IPS-NIHi11 (cell line): ENCODE measurements around the gene DPY19L3.
"Not testable (repeated sequence)": the region's sequence is repeated elsewhere in the genome, so short reads cannot be mapped to it uniquely, and the experiment has no call there.

Source experiments
- DNase-seq: peaks from one replicate; pipeline ENCODE4 v3.0.0; 2012; ENCODE audit warnings: mixed read lengths, low spot score

The DPY19L3 gene, protein sequence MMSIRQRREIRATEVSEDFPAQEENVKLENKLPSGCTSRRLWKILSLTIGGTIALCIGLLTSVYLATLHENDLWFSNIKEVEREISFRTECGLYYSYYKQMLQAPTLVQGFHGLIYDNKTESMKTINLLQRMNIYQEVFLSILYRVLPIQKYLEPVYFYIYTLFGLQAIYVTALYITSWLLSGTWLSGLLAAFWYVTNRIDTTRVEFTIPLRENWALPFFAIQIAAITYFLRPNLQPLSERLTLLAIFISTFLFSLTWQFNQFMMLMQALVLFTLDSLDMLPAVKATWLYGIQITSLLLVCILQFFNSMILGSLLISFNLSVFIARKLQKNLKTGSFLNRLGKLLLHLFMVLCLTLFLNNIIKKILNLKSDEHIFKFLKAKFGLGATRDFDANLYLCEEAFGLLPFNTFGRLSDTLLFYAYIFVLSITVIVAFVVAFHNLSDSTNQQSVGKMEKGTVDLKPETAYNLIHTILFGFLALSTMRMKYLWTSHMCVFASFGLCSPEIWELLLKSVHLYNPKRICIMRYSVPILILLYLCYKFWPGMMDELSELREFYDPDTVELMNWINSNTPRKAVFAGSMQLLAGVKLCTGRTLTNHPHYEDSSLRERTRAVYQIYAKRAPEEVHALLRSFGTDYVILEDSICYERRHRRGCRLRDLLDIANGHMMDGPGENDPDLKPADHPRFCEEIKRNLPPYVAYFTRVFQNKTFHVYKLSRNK

DNA sequence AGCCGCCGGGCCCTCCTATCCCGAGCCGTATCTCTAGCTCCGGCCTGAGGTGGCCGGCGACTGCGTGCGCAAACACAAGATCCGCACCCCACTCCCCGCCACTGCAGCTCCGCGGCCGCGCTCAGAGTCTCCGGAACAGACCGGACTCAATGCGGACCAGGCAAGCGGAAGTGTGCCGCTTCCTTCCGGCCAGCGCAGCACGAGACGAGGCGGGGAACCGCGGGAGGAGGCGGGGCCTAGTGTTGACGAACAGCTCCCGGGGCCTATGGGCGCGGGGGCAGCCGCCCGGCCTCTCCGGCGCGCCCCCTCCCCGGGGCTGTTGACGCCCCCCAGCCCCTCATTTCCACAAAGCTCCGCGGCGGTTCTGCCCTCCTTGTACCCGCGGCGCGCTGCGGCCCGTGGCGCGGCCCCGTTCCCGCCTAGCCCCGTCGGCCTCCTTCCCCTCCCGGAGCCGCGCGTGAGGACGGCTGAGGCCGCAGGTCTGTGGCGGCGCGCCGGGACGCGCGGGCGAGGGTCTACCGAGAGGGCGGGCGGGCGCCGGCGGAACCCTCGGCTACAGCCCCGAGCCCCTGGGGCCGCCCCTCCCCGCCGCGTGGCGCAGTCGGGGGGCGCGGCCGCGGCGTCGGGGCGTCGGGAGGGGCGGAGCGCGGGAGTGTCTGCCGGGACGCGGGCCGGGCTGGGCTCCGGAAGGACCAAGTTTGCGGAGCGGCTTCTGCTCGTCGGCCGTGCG, at the start of gene DPY19L3:
TSS of gene DPY19L3 (plus strand) at position 340 of the 730 bp plus-strand sequence. CDS start 2,484 bp downstream, outside the sequence.
- DNase-seq: peak; percentile 98

DNA sequence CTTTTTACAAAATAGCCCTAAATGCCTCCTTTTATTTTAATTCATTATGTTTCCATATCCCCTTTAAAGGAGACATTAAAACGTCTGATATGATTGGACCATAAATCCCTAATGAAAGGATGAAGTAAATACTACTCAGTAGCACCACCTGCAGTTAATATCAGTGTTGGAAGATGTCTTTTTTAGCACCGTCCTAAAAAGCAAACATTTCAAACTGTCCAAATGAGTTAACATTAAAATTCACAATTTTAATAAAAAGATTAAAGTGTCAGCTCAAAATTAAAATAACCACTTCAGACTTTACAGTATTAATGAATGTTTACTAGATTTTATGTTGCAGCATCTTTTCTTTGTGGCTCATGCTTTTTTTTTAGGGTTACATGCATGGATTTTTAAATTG, 47.9 kb upstream of the DPY19L3 start:
- DNase-seq: no peak

DNA sequence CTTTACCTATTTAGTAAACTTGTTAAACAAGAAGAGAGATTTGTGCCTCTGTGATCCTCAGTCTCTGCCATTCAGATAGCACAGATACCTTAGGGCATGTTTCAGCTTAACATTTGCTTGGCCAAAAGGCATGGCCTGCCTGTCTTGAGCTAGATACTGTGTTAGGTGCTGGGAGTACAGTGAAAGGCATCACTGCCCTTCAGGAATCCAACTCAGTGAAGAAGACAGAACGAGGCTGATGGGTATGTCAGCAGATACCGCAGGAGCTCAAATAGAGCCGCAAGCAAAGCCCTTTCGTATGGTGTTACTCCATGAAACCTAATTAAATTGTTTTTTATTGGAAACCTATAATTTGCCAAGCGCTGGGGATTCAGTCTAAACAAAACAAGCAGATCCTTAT, 47.2 kb upstream of the DPY19L3 start:
- no peak for DNase-seq

DNA sequence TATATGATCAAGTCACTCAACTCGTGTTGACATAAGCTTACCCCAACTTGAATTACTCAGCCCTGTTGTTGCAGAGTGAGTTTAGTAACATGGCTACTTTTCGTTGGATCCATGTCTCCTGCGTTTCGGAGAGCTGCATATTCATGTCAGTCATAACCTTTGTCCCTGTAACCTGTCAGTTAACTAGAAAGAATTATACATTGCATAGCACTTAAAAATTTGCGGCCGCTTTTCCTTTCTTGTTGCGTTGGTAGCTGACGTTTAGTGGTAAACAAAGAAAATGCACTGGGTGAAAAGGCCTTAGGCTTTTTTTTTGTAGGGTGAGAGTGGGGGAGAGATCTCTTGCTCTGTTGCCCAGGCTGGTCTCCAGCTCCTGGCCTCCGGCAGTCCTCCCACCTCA, 46.0 kb upstream of the DPY19L3 start:
- DNase-seq: no peak

DNA sequence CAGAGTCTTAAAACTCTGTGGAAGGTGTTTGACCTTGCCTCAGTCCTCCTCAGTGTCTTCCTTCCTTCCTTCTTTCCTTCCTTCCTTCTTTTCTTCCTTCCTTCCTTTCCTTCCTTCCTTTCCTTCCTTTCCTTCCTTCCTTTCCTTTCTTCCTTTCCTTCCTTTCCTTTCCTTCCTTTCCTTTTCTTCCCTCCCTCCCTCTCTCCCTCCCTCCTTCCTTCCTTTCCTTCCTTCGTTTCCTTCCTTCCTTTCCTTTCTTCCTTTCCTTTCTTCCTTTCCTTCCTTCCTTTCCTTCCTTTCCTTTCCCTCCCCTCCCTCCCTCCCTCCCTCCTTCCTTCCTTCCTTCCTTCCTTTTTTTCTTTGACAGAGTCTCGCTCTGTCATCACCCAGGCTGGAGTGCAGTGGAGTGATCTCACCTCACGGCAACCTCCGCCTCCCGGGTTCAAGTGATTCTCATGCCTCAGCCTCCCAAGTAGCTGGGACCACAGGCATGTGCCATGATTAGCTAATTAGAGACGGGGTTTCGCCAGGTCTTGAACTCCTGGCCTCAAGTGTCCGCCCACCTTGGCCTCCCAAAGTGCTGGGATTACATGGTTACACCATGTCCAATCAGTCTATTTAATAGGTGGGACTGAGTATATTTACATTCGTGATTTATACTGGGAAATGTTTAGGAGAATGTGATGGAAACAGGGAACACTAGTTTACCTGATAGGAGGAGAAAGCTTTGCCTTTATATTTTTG, 43.8 kb upstream of the DPY19L3 start:
- DNase-seq: no peak

DNA sequence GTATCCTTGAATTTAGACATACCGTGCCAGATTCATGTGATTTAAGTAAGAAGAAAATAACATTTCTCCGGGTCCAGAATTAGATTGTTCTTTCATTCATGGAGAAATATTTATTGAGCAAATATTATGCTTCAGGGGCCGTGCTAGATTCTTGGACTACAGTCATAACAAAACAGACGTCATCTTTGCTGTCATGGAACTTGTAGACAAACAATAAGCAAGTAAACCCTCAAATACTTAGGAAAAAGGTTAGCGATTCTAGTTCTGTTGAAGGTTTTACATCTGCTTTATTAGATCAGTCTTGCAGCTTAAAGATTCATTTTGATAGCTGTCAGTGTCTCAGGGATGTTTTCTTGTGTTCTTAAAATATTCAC, 43.3 kb upstream of the DPY19L3 start:
- no peak for DNase-seq

DNA sequence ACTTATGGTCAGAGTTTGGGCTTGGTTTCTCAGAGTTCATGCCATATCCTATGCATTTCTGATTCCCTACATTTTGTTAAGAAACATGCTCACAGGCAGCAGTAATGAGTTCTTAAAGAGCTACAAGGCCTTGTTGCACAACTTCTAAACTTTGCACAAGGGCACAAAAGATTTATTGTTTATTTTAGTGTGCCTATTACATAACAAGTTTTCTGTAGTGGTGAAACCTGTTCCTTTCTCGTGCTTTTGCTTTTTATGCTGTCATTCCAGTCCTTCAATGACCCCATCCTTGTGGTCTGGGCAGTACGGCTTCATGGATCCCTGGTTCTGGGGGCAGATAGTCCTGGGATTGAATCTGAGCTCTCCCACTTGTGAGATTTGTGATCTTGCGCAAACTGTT, 42.4 kb upstream of the DPY19L3 start:
- no peak for DNase-seq

DNA sequence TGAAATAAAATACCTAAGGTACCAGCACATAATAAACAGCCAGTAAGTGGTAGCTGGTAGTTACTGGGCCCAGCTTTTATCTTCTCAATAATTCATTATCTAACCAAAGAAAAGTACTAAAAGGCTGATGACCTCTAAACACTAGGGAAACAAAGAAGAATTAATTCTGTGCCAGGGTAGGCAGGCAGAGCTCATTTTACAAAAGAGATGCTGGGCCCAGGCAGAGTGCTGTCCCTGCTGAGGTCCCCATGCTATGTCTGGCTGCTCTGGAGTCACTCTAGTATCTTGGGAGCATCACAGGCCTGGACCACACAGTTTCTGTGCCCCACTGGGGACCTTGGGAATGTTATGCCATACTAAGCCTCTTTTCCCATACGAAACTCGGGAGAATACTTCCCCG, 41.9 kb upstream of the DPY19L3 start:
- DNase-seq: no peak

DNA sequence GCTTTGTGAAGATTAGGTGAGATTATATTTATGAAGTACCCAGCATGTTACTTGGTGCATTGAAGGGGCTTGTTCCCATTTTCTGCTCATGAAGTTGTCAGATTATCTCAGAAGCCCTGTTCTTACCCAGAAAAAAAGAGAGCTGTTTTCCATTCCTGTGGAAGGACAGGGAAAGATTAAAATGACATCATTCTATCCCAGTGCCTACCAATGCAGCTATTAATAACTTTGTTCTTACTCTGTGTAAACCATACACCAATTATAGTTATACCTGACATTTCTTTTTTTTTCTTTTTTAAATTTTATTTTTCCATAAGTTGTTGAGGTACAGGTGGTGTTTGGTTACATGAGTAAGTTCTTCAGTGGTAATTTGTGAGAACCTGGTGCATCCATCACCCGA, 41.5 kb upstream of the DPY19L3 start:
- DNase-seq: no peak

DNA sequence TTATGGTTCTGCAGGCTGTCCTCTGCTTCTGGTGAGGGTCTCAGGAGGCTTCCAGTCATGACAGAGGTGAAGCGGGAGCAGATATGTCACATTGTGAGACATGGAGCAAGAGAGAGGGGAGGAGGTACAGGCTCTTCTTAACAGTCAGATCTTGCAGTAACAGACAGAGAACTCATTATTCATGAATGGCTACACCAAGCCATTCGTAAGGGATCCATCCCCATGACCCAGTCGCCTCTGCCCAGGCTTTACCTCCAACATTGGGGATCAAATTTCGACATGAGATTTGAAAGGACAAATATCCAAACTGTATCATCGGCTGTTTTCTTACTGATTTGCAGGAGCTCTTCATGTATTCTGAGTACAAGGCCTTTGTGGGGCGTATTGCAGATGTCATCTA, 38.5 kb upstream of the DPY19L3 start:
- no peak for DNase-seq

DNA sequence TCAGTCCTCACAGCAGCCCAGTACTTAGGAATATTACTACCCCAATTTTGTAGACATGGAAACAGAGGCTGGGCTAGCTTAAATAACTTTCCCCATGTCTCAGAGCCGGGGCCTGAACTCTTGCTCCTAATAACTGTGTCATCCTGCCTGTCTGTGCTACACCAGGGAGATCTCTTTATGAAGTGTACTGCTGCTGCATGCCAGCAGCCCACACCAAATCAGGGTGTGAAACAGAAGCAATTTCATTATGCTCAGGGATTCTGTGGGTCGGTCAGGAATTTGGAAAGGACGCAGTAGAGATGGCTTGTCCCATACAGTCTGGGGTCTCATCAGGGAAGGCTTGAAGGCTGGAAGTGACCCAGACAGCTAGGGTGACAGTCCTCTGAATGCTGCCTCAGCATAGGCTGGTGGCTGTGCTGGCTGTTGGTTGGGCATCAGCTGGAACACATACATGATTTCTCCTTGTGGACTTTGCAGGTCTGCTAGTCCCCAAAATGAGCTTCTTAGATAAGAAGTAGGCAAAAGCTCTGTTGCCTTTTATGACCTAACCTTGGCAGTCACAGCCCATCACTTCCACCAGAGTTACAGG, 37.5 kb upstream of the DPY19L3 start:
- DNase-seq: no peak

DNA sequence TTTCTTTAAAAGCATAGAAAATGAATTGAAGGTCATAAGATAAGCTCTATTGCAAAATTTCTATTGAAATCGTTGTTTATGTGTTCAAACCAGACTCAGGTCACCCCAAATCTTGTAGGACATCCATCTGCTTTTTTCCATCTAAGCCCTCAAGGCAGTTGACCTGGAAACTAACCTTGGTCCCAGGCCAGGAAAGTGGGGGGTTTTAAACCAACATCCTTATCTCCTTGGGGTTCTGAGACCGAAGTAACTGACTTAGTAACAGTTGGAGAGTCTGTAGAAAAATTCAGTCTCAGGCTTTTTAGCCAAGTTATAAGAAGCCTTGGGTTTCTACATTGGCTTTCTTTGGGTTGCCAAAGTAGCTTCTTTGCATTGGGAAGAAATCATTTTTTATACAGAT, 36.8 kb upstream of the DPY19L3 start:
- no peak for DNase-seq

DNA sequence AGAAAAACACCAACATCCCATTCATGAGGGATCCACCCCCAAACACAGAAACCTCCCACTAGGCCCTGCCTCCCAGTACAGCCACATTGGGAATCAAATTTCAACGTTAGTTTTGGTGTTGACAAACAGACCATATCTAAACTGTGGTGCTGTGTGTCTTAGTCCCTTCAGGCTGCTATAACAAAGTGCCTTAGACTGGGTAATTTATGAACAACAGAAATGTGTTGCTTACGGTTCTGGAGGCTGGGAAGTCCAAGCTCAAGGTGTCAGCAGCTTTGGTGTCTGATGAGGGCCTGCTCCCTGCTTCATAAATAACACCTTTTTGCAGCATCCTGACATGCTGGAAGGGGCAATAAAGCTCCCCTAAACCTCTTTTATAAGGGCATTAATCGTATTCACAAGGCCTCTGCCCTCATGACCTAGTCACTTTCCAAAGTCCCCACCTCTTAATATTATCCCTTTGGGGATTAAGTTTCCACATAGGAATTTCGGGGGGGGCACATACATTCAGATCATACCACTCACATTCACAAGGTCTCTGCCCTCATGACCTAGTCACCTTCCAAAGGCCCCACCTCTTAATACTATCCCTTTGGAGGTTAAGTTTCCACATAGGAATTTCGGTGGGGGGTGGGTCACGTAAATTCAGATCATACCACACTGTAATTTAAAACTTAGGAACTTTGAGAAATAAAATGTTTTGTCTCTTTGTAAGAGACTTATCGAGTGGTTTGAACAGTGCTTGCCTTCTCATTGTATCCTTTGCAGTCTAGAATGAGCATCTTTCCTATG, 32.6 kb upstream of the DPY19L3 start:
- no peak for DNase-seq

DNA sequence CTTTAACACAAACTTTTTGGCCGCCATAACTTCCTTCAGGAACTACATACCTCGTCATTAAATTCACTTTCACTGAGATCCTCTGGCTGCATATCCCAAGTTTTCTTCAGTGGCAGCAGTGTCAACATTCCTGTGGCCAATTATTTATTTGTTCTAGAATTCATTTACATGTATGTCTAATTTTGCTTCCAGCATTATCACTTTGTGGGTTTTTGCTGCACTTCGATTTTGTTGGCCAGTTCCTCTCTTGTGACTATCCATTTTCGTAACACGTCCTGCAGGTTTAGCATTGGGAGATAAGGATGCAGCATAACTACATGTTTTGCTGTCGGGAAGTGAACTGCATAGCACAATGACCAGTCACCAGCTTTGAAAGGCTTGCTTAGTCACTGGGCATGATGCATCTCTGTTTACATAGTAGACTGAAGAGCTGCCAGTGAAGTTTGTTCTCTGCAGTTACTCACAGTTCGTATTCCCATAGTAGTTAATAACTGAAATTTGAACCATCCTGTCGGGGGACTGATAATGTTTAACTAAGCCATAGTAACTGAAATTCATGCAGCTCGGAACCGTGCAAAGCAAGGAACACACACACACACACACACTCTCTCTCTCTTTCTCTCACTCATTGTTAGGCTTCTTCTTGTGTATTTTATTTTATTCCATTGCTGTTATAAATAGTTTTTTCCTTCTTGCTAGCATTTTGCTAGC, 31.8 kb upstream of the DPY19L3 start:
- no peak for DNase-seq

DNA sequence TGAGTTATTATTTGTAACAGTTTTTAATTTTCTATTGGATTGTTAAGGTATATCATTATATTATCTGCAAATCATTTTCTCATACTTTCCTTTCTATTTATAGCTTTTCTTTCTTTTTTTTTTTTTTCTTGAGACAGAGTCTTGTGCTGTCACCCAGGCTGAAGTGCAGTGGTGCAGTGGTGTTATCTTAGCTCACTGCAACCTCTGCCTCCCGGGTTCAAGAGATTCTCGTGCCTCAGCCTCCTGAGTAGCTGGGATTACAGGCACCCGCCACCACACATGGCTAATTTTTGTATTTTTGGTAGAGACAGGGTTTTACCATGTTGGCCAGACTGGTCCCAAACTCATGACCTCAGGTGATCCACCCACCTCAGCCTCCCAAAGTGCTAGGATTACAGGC, 31.2 kb upstream of the DPY19L3 start:
- DNase-seq: not testable (repeated sequence)

DNA sequence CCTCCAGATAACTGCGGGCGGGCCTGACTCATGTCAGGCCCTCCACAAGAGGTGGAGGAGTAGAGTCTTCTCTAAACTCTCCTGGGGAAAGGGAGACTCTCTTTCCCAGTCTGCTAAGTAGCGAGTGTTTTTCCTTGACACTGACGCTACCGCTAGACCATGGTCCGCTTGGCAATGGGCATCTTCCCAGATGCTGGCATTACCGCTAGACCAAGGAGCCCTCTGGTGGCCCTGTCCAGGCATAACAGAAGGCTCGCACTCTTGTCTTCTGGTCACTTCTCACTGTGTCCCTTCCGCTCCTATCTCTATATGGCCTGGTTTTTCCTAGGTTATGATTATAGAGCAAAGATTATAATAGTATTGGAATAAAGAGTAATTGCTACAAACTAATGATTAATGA, 28.5 kb upstream of the DPY19L3 start:
- not testable (repeated sequence) for DNase-seq

DNA sequence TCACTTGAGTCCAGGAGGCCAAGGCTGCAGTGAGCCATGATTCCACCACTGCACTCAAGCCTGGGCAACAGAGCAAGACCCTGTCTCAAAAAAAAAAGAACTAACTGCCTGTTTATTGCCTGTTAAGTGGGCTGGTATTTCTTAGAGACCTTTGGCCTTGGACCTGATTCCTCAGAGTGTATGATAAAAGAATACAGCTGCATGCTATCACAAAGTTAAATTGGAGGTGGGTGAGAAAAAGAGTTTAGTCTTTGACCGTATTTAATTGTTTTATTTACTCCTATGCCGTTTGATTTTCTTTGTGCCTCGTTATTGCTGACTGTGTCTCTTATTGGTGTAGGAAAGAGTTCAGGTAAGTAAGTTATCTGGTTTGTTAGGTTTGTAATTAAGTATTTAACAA, 25.3 kb upstream of the DPY19L3 start:
- no peak for DNase-seq

DNA sequence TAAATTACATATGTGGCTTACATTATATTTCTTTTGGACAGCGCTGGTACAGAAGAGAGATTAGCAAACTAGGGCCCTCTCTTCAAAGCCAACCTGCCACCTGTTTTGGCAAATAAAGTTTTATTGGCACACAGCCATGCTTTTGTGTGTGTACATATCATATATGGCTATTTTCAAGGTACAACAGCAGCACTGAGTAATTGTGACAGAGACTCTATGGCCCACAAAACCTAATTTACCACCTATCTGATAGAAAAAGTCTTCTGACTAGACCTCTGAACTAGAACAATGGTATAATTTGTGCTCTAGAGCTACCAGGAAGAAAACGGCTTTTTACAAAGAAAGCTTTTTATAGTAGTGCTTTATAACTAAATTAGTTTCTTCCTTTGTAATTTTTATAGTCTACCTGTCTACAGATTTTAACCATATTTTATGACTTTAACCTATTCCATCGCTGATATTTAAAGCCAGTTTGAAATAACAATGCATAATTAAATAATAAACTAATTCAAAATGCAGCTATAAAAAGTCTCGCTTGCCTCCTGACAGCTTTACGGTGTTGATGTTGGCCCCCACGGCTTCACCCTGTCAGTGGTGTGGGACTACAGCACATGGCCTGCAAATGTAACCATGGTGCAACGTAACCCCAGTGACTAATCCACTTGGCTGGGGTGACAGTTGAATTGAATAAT, 17.7 kb upstream of the DPY19L3 start:
- DNase-seq: no peak

DNA sequence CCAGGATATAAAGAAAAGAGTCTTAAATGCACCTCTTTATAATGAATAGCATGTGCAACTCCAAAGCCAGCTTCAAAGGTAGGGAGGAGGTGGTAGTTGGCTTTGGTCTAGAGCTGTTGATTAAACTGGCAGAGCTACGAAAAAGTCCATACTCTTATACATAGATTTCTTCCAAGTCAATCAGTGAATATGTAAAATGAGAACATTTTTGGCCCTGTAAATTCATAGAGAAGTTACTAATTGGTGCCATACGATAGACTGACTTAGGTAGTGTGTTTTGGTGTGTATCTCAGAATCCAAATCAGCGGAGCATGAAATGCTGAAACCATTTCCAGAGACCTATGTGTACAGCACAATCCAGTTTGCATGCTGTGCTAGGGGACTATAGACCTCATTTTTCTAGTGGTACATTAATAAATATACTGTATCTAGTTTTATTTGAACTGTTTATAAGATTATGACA, 17.1 kb upstream of the DPY19L3 start:
- no peak for DNase-seq

DNA sequence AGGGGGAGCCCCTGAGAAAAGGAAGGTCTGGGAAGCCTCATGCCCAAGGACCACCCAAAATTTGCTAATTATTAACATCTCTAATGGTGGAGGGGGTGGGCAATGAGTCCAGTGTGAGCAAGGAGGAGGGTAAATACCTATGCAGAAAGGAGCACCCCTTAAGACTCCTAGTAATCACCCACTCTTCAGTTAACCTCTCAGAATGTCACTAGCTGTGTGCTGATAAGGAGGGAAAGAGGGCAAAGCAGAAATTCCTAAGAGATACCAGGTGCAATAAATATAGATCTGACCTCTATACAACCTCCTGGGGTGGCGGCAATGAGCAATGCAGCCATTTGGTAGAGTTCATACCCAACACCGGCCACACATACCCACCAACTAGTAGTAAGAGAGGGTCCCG, 12.7 kb upstream of the DPY19L3 start:
- no peak for DNase-seq
